Endothelial cell of umbilical vein (primary cell): ENCODE data around the gene SGTB.

Experiments used
- EZH2 ChIP-seq: IDR thresholded peaks from 2 replicates; pipeline ENCODE4 v1.6.1; 2012; ENCODE audit warnings: borderline replicate concordance, low read depth, mild to moderate bottlenecking, moderate library complexity, low read length, inconsistent platforms; ENCODE audit not compliant: severe bottlenecking
- GATA2 ChIP-seq: IDR thresholded peaks from 2 replicates; pipeline ENCODE4 v1.7.0; 2011; ENCODE audit warnings: low read depth, mild to moderate bottlenecking, moderate library complexity, mixed read lengths, low read length; ENCODE audit not compliant: insufficient read length, insufficient read depth
- POLR2A ChIP-seq: IDR thresholded peaks from 2 replicates; pipeline ENCODE4 v1.6.1; 2012; ENCODE audit warnings: low read depth, mild to moderate bottlenecking, control low read depth, low read length
- POLR2AphosphoS5 ChIP-seq: IDR thresholded peaks from 2 replicates; pipeline ENCODE4 v1.6.1; 2012; ENCODE audit warnings: low read depth, mild to moderate bottlenecking, control low read depth, low read length, moderate library complexity; ENCODE audit not compliant: insufficient read depth
- TF ChIP-seq, protein P1 (sequence below), 2 donors: IDR thresholded peaks; 1 replicate in 1 of 2; 2 replicates in 1 of 2; pipeline ENCODE4 v1.5.1; 2011; ENCODE audit warnings: low read length in 2 of 2, mild to moderate bottlenecking in 2 of 2, moderate library complexity in 2 of 2, control low read depth in 1 of 2, inconsistent platforms in 1 of 2, low read depth in 1 of 2; ENCODE audit not compliant: insufficient read depth in 1 of 2; ENCODE audit errors: extremely low read depth in 1 of 2

DNA sequence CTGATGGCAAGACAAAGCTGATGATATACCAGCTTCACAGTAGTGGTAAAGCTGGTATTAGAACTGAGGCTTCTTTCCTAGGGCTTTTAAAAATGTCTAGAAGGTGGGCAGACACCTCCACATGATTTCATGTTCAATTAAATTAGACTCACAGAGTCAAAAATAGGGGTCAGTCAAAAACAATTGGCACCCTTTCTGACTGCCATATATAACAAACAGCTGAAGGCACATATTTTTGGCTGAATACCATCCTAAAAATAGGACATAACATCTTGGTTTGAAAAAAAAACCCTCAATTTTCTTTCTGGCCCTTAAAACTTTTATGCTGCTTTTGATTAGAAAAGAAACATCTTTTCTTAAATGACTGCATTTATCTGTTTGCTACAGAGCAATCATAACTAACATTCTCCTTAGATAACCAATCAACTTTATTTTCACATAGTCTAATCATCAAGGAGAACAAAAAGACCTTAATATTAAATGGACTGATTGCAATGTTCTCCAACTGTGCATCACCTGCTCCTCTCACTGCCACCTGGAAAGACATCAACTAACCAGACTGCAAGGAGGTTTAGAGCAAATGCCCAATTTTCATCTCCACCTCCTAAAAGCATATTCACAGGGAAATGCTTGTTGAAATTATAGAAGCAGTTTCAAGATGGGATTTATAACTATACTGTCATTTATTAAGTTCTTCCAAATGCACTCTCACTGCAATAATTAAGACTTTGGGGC lies 3.2 kb downstream of the SGTB start:
- TF ChIP-seq EZH2 (no peak), POLR2A (no peak), POLR2AphosphoS5 (no peak), GATA2 (no peak)
- TF ChIP-seq, protein P1, sequence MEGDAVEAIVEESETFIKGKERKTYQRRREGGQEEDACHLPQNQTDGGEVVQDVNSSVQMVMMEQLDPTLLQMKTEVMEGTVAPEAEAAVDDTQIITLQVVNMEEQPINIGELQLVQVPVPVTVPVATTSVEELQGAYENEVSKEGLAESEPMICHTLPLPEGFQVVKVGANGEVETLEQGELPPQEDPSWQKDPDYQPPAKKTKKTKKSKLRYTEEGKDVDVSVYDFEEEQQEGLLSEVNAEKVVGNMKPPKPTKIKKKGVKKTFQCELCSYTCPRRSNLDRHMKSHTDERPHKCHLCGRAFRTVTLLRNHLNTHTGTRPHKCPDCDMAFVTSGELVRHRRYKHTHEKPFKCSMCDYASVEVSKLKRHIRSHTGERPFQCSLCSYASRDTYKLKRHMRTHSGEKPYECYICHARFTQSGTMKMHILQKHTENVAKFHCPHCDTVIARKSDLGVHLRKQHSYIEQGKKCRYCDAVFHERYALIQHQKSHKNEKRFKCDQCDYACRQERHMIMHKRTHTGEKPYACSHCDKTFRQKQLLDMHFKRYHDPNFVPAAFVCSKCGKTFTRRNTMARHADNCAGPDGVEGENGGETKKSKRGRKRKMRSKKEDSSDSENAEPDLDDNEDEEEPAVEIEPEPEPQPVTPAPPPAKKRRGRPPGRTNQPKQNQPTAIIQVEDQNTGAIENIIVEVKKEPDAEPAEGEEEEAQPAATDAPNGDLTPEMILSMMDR (IDR thresholded peaks at IDR 0.05; ENCODE audit: extremely low read depth in 1 of 2, insufficient read depth in 1 of 2, low read depth in 1 of 2, low read length in 2 of 2): no peak
